ENCODE data around the gene P2RX2.

Gene P2RX2

GRCh38 chr12:132662901-132663755 is 44.6 kb downstream of the P2RX2 start:
- no peak for DNase-seq (ENCODE audit: low read depth)

GRCh38 chr12:132664206-132665148 is 45.9 kb downstream of the P2RX2 start:
- DNase-seq (ENCODE audit: low read depth): no peak

GRCh38 chr12:132665149-132665491 is 46.5 kb downstream of the P2RX2 start:
- DNase-seq (ENCODE audit: low read depth): no peak

GRCh38 chr12:132665794-132666193 is 47.2 kb downstream of the P2RX2 start:
- no peak for DNase-seq (ENCODE audit: low read depth)

- no peak for DNase-seq (ENCODE audit: low read depth)
Measured at GRCh38 chr12:132668191-132669088, 49.9 kb downstream of the P2RX2 start.

- DNase-seq (ENCODE audit: low read depth): no peak
Measured at GRCh38 chr12:132669166-132669879, 50.7 kb downstream of the P2RX2 start.

Measured in stimulated activated CD8-positive, alpha-beta memory T cell treated with anti-CD3 and anti-CD28 coated beads, Interleukin-15, amount 100 ng/mL, for 1 hour (primary cell).